GM19463 (cell line): ENCODE data around the gene RBPMS2.
"Not testable (repeated sequence)": the region's sequence is repeated elsewhere in the genome, so short reads cannot be mapped to it uniquely, and the experiment has no call there.

ENCODE experiments used
- ATAC-seq: cut with Tn5 transposase; IDR thresholded peaks from one replicate; pipeline ENCODE4 v1.9.1; 2021; ENCODE audit warnings: mild to moderate bottlenecking, moderate library complexity; ENCODE audit not compliant: unreplicated experiment

RBPMS2 gene

GRCh38 chr15:64754663-64755426, 20.5 kb downstream of the RBPMS2 start:
- peak; percentile 64 for ATAC-seq

- no peak for ATAC-seq
These were observed 21.8 kb downstream of the RBPMS2 start for GRCh38 chr15:64753480-64754185.

GRCh38 chr15:64751464-64751863, 23.9 kb downstream of the RBPMS2 start:
- ATAC-seq, result no peak

GRCh38 chr15:64749999-64750657, 25.3 kb downstream of the RBPMS2 start:
- ATAC-seq, result no peak

- ATAC-seq, result no peak
These were observed 26.2 kb downstream of the RBPMS2 start for GRCh38 chr15:64749167-64749566.

- no peak for ATAC-seq
These were observed 27.1 kb downstream of the RBPMS2 start for GRCh38 chr15:64748251-64748650.

DNA sequence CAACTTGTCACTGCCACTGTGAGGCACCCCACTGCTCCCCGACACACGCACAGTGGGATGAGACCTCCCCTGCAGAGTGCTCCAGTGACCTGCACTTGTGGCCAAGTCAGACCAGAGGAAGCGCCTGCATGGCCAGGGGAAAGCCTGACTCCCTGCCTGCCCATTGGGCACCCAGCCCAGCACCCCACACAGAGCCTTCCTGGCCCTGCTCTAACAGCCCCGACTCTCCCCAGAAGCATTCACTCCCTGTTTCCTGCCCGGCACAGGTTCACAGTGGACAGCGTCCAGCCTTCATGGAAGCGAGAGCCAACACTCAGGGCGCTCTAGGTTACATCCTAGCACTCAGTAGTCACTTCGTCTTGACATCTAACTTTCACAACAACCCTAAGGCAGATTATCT, 27.8 kb downstream of the RBPMS2 start:
- no peak for ATAC-seq

GRCh38 chr15:64746921-64747320, 28.5 kb downstream of the RBPMS2 start:
- no peak for ATAC-seq

GRCh38 chr15:64746356-64746755, 29.0 kb downstream of the RBPMS2 start:
- ATAC-seq, result no peak

DNA sequence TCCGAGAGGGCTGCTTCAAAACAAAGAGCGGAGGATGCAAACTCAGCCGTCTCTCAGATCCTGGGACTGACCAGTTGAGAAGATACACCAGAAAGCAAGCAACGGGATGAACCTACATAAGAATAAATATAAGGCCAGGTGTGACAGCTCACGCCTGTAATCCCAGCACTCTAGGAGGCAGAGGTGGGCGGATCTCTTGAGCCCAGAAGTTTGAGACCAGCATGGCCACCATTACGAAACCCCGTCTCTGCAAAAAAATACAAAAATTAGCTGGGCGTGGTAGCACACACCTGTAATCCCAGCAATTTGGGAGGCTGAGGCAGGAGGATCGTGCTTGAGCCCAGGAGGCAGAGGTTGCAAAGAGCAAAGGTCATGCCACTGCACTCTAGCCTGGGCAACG, 31.7 kb downstream of the RBPMS2 start:
- ATAC-seq, result no peak

- ATAC-seq, result no peak
These were observed 32.5 kb downstream of the RBPMS2 start for GRCh38 chr15:64742921-64743320.

- no peak for ATAC-seq
These were observed 33.0 kb downstream of the RBPMS2 start for GRCh38 chr15:64742385-64742784.

- ATAC-seq, result not testable (repeated sequence)
These were observed 33.7 kb downstream of the RBPMS2 start for GRCh38 chr15:64741708-64742107.

GRCh38 chr15:64740311-64741170, 34.8 kb downstream of the RBPMS2 start:
- no peak for ATAC-seq

GRCh38 chr15:64739577-64740143, 35.7 kb downstream of the RBPMS2 start:
- no peak for ATAC-seq

DNA sequence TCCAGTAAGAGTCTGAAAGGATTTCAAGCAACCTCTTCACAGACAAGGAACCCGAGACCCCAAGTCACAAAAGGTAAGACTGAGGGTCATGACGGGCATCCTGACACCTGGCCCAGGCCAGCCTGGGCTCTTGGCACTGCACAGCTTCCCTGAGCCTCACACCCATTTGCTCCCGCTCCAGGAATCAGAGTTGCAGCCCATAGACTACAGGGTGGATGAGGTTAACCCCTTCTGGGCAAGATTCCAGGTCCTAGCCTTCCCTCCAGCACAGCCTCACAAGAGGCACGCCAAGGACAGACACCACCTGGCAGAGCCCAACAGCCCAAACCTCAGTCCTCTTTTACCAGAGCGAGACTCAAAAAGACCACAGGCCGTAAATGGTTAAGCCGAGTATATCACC, 36.2 kb downstream of the RBPMS2 start:
- no peak for ATAC-seq

GRCh38 chr15:64738226-64739095, 36.9 kb downstream of the RBPMS2 start:
- ATAC-seq, result no peak

DNA sequence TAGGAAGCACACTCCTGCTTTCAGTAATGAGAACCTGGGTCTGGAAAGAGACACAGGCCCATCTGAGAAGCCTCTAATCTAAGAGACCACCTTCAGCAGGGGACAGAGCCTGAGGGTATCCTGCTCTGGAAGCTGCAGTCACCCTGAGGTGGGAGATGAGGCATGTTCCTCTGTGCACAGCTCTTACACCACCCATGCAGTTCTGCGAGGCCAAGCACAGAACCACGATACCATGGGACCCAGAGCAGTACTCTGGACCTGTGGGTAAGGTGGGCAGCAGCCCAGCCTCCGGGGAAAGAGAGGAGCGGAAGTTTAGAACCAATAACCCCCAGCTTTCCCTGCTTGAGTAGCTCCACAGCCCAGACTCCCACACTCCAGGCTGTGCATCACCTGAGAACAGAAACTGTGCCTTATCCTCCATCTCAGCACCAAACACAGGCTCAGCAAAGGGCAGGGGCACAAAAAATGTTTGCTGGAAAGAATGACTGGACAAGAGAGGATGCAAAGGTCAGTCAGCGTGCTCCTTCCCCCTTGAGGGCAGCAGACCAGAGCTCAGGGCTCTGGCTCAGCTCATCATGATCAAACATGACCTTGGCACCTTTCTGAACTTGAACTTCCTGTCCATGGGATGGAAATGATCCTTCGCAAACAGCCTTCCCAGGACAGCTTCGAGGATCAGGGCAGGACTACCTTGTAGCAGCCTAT, 43.1 kb downstream of the RBPMS2 start:
- no peak for ATAC-seq

GRCh38 chr15:64731805-64732151, 43.6 kb downstream of the RBPMS2 start:
- ATAC-seq, result no peak
